ENCODE data around the gene LGALS9C. TPM values are rescaled to one million over a fixed set of nuclear protein-coding genes. Genes with fewer than 3 reads are reported as not detected.
"Not testable (repeated sequence)": the region's sequence is repeated elsewhere in the genome, so short reads cannot be mapped to it uniquely, and the experiment has no call there.

Gene LGALS9C
- total RNA-seq, 1 experiment from 2014 or later = 1.9 TPM

- DNase-seq; H3K79me2 ChIP-seq (ENCODE audit: low read depth); H4K20me1 ChIP-seq (ENCODE audit: insufficient read depth); H3K36me3 ChIP-seq (ENCODE audit: low read depth); H3K4me2 ChIP-seq; CTCF ChIA-PET; intact Hi-C loops (cut with micrococcal nuclease; ENCODE audit: unreplicated experiment); BruUV-seq (replicated peaks); H3K9me3 ChIP-seq (ENCODE audit: insufficient read depth, low read depth); H3K4me1 ChIP-seq (replicated peaks; ENCODE audit: insufficient read depth); H3F3A ChIP-seq (ENCODE audit: insufficient read depth, low read depth); H3K4me3 ChIP-seq; H3K9me2 ChIP-seq (ENCODE audit: insufficient read depth); POLR2A ChIA-PET (ENCODE audit: unreplicated experiment); H2AFZ ChIP-seq; H3K27ac ChIP-seq; H3K27me3 ChIP-seq (ENCODE audit: insufficient read depth, low read depth): not testable (repeated sequence)
These were observed 52.4 kb downstream of the LGALS9C start for GRCh38 chr17:18528899-18529500.

DNA sequence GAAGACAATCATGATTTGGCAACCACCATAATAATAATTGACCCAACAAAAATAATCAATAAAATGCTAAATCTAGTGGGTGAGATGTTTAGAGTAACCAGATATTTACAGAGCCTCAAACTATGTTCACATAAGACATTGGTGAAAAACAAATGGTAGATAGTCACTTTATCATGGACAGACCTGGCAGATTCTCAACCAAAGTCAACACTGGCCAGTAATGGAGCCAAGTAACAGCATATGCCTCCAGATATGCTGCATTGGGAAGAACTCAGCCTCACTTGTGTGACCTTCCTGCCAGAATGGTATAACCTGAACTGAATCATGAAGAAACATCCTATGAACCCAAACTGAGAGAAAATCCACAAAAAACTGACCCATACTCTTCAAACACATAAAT is 53.8 kb downstream of the LGALS9C start:
- H3K79me2 ChIP-seq (ENCODE audit: low read depth); H3K9me2 ChIP-seq (ENCODE audit: insufficient read depth); H3K36me3 ChIP-seq (ENCODE audit: low read depth); H3K9me3 ChIP-seq (ENCODE audit: insufficient read depth, low read depth); H3K4me2 ChIP-seq; DNase-seq; H3F3A ChIP-seq (ENCODE audit: insufficient read depth, low read depth); H3K4me1 ChIP-seq (replicated peaks; ENCODE audit: insufficient read depth); intact Hi-C loops (cut with micrococcal nuclease; ENCODE audit: unreplicated experiment); BruUV-seq (replicated peaks); H3K27me3 ChIP-seq (ENCODE audit: insufficient read depth, low read depth); H3K27ac ChIP-seq; POLR2A ChIA-PET (ENCODE audit: unreplicated experiment); H2AFZ ChIP-seq; CTCF ChIA-PET; H3K4me3 ChIP-seq; H4K20me1 ChIP-seq (ENCODE audit: insufficient read depth): not testable (repeated sequence)

DNA sequence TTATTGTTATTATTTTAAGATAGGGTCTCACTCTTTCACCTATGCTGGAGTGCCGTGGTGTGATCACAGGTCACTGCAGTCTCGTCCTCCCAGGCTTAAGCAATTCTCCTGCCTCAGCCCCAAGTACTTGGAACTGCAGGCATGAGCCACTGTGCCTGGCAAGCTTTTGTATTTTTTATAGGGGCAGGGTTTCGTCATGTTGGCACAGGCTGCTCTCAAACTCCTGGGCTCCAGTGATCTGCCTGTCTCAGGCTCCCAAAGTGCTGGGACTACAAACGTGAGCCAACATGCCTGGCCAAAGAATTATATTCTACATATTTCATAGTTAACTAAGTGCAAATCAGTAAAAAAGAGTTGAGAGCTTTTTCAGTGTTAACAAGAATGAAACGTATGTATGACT is 65.6 kb downstream of the LGALS9C start:
- H4K20me1 ChIP-seq (ENCODE audit: insufficient read depth); H3K4me3 ChIP-seq; H3K4me2 ChIP-seq; intact Hi-C loops (cut with micrococcal nuclease; ENCODE audit: unreplicated experiment); H3K9me3 ChIP-seq (ENCODE audit: insufficient read depth, low read depth); H3K79me2 ChIP-seq (ENCODE audit: low read depth); H3K9me2 ChIP-seq (ENCODE audit: insufficient read depth); POLR2A ChIA-PET (ENCODE audit: unreplicated experiment); H3K4me1 ChIP-seq (replicated peaks; ENCODE audit: insufficient read depth); CTCF ChIA-PET; H3K27ac ChIP-seq; BruUV-seq (replicated peaks); H3F3A ChIP-seq (ENCODE audit: insufficient read depth, low read depth); H3K36me3 ChIP-seq (ENCODE audit: low read depth); H3K27me3 ChIP-seq (ENCODE audit: insufficient read depth, low read depth); H2AFZ ChIP-seq; DNase-seq: not testable (repeated sequence)

DNA sequence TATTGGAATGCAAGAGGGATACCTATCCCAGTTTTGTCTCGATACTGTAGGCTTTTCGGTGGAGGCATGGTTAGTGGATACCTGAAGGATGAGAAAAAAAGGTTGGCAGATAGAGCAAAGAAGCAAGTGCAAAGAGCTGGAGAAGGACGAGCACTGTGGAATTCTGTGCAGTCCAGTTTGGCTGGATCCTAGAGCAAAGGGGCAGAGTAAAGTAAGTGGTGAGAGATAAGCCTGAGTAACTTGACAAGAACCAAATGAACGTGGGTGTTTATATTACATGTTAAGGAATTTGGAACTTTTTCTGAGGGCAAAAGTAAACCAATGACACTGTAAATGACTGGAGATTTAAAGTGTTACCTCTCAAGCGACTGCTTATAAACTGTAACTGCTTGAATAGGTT is 66.3 kb downstream of the LGALS9C start:
- H3K27ac ChIP-seq; H3K36me3 ChIP-seq (ENCODE audit: low read depth); BruUV-seq (replicated peaks); POLR2A ChIA-PET (ENCODE audit: unreplicated experiment); H4K20me1 ChIP-seq (ENCODE audit: insufficient read depth); H3K4me2 ChIP-seq; H3F3A ChIP-seq (ENCODE audit: insufficient read depth, low read depth); DNase-seq; H3K4me1 ChIP-seq (replicated peaks; ENCODE audit: insufficient read depth); intact Hi-C loops (cut with micrococcal nuclease; ENCODE audit: unreplicated experiment); H3K9me2 ChIP-seq (ENCODE audit: insufficient read depth); CTCF ChIA-PET; H3K79me2 ChIP-seq (ENCODE audit: low read depth); H2AFZ ChIP-seq; H3K4me3 ChIP-seq; H3K27me3 ChIP-seq (ENCODE audit: insufficient read depth, low read depth); H3K9me3 ChIP-seq (ENCODE audit: insufficient read depth, low read depth): not testable (repeated sequence)

Other genes with a start within 250 kb of the LGALS9C start
- 430 and 434 TPM in 2 replicates for gene FLII, start 218.1 kb upstream of the LGALS9C start, total RNA-seq (2021)
- 29.6 and 33.0 TPM in 2 replicates for gene MIEF2, start 216.1 kb upstream of the LGALS9C start, total RNA-seq (2021)
- 51.2 and 52.2 TPM in 2 replicates for gene TOP3A, start 161.8 kb upstream of the LGALS9C start, total RNA-seq (2021)
- gene SMCR8, start 161.5 kb upstream of the LGALS9C start, total RNA-seq (2021) = 19.5 and 23.8 TPM in 2 replicates
- 139 and 170 TPM in 2 replicates for gene SHMT1, start 113.2 kb upstream of the LGALS9C start, total RNA-seq (2021)
- 3.7 and 5.7 TPM in 2 replicates for gene EVPLL, start 99.0 kb upstream of the LGALS9C start, total RNA-seq (2021)
- not detected in 2 replicates for gene TBC1D28, start 167.6 kb downstream of the LGALS9C start, total RNA-seq (2021)
- 6.2 and 8.3 TPM in 2 replicates for gene FOXO3B, start 205.5 kb downstream of the LGALS9C start, total RNA-seq (2021)

Data from PC-9 (cell line).